ENCODE data around the gene CNNM4.

CNNM4 gene

GRCh38 chr2:96760986-96761832, 507 bp downstream of the CNNM4 start:
- DNase-seq, result no peak

- DNase-seq, result peak; percentile 8
These were observed 2.0 kb downstream of the CNNM4 start for GRCh38 chr2:96762529-96763311.

DNA sequence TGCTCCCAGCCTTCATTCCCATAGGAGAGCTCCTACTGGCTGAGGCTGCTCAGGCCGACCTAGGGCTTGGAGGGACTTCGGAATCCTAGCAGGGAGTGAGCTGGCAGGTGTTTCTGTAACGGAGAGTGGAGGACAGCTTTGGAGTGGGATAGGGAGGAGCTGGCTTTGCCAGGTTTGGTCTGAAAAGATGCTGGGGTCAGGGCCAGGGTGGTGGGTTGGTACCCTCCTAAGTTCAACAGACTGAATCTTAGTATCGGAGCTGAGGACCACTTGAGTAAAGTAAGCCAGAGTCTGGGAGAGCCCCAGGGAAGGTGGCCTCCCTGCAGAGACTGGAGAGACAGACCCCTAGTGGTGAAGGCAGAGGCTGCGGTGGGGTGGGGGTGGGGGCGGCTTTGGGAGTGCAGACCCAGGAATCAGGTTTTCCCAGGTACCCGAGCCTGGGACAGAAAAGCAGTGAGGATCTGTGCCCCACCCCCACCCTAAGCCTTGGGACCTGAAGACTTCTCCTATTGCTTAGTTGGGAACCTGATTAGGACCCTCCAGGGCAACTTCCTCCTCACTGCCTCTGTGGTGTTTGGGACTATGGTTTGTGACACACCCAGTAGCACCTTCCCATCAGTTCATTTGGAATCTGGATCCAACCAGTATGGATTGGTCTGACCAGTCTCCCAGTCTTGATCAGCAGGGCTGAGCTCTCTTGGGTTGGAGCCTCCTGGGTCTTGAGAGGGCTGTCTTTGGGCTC, 3.0 kb downstream of the CNNM4 start:
- DNase-seq, result no peak

DNA sequence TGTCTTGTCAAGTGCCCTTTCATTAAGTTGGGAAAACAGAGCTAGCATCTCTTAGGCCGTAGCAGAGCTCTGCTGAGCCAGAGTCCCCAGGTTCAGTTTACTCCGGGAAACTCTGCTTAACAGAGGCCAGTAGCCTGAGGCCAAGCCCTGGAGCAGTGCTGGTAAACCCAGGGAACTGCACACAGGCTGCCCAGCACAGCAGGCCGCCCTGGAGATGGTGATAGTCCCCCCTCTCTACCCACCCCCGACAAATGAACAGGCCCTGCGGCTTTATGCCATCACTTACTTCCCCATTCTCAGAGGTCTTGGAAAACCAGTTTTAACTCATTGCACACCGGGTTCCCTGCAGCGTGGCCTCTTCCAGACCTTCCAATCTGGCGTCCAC, 3.5 kb downstream of the CNNM4 start:
- DNase-seq, result peak; percentile 34

DNA sequence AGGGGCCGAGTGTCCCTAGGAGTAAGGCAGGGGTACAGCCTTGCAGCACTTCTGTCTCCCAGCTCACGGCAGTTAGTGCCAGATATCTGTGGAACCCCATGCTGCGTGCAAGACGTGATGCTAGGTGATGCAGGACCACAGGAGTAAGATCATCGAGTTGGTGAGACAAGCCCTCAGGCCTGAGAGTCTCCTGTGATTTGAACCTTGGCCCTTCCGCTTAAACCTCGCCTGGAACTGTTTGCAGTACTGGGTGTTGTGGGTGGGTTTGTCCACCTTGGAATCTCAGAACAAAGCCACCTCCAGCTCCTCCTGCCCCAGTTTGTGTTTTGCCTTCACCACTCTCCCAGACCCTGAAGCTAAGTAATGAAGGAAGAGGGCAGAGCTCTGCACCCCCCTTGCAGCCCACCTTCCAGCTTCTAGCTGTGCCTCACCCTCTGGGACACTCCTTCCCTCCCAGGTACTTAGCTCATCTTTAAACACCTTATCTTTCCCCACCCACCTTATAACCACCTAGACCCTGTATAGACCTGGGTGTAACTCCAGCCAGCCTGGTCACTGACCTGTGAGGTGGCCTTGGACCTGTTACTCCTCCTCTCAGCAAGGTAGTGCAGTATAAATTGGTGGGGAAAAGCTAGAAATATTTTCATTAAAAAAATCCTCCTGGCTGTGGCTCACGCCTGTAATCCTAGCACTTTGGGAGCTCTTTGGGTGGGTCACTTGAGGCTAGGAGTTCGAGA, 6.6 kb downstream of the CNNM4 start:
- no peak for DNase-seq

DNA sequence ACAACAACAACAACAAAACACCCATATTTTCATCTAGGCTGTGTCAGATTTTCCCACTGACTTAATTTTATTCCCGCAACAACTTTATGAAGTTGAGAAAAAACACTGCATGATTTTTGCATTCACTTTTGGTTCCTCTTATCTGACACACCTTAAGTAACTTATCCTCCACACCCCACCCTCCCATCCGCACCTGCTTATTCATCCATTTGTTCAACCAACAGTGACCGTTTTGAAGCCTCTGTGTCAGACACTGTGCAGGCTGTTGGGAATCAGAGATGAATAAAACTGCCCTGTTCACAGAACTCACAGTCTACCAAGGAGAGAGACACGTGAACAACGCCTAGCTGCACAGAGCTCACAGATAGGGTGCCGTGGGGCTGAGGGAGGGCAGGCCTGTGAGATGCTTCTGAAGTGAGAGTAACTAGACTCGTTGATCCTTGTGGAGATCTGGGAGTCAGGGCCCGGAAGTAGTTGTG, 7.4 kb downstream of the CNNM4 start:
- DNase-seq, result no peak

DNA sequence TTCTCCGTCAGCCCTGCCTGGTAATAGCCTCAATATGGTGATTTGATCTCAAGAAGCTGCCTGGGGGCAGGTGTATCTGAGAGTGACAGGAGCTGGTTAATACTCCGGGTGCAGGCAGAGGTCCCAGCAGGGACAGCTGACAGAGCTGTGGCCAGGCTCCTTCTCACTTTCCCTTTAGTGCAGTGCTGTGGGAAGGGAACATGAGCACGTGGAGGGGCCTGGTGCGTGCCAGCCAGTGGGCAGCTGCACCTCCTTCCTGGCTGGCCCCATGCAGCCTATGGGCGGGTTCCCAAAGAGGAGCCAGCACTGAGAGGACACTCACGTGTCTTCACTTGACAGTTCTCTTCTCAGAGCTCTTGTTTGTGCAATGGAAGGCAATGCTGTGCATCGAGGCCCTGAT, 9.1 kb downstream of the CNNM4 start:
- DNase-seq, result no peak

DNA sequence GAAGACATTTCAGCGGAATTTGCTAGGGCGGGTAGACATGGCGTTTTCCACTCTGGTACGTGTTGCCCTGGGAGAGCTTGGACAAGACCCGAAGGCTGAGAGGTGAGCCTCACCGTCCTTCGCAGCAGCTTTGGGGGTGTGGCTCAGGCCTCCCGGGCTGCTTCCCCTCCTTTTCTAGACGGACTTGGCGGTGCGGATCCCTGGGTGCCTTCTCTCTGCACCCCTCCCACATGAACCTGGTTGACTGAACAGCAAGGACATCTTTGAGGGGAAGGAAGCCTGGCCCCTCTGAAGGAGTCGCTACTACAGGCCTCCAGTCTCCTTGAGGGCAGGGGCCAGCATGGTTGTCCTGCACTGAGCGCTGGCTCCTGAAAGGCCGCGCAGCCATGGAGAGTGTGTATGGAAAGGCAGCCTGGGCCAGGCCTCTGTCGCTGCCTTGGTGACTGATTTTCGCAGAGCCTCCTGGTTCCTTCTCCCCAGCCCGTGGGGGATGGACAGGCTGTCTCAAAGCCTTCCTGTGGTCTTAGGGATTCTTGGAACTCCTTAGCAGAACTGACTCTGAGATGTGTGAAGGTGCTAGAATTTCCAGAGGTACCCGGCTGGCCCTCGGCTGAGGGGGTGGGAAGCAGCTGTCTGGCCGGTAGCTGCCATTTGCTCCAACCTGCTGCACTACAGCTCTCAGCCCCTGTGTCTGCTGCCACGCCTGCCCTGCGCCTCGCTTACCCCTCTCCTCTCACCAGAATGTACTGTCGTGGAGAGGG, 9.9 kb downstream of the CNNM4 start:
- DNase-seq, result no peak

GRCh38 chr2:96771796-96772618, 11.3 kb downstream of the CNNM4 start:
- no peak for DNase-seq

DNA sequence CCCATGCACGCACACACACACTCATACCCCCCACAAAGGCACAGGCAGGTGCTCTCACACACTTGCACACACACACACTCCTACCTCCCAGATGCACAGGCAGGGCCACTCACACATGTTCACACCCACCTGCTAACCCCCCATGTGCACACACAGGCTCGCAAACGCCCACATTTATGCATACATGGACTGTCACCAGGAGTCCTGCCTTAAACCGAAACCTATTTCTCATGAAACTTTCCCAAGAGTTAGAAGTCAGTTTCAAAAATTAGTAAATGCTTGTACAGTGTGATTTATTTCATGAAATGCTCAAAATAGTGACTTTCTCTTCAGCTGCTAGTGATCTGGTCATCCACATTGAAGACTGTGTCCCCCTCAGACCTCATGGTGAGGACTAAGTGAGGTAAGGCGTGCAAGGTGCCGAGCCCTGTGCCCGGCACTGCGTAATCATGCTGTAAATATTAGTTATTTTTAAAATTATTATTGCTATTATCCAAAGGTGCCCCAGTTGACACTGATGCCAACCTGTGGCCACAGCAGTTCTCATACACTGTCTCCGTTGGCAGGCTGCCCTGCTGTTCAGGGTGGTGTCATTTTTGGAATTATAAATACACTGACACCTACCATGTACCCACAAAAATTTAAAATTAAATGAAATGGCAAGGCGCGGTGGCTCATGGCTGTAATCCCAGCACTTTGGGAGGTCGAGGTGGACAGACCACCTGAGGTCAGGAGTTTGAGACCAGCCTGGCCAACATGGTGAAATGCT, 12.4 kb downstream of the CNNM4 start:
- no peak for DNase-seq

- no peak for DNase-seq
These were observed 13.2 kb downstream of the CNNM4 start for GRCh38 chr2:96773922-96774321.

- no peak for DNase-seq
These were observed 14.5 kb downstream of the CNNM4 start for GRCh38 chr2:96775160-96775559.

DNA sequence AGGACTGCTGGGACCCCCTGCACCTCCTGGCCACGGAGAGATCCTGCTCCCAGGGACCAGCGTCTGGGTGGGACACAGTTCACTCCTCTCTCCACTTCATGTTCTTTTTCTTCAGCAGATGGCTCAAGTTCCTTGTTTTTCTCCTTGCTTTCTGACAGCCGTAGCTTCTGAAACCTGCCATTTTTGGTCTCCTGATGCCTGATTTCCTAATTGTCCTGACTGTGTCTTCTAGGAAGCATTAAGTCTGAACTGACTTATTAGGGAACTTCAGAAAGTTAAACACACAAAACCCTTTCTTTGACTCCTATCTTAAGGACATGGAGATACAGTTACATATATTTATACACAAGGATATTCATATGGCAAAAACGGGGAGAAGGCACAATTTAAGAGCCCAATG, 22.7 kb downstream of the CNNM4 start:
- DNase-seq, result no peak

DNA sequence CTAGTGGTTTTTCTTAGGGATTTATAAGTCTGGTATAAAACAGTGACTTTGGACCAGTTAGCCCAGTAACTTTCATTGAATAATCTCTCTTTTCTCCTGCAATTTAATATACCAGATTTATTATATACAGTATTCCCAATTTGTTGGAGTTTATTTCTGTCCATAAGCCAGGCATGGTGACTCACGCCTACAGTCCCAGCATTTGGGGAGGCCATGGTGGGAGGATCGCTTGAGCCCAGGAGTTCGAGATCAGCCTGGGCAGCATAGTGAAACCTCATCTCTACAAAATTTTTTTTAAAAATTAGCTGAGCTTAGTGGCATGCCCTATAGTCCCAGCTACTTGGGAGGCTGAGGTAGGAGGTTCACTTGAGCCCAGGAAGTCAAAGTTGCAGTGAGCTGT, 26.7 kb downstream of the CNNM4 start:
- no peak for DNase-seq

- DNase-seq, result no peak
These were observed 27.9 kb downstream of the CNNM4 start for GRCh38 chr2:96788442-96789244.

GRCh38 chr2:96789245-96789617, 28.5 kb downstream of the CNNM4 start:
- DNase-seq, result no peak

- no peak for DNase-seq
These were observed 32.4 kb downstream of the CNNM4 start for GRCh38 chr2:96792772-96793749.

- no peak for DNase-seq
These were observed 34.4 kb downstream of the CNNM4 start for GRCh38 chr2:96795076-96795475.
